ENCODE measurements around the gene RPL13A. TPM values are rescaled to one million over a fixed set of nuclear protein-coding genes. Genes with fewer than 3 reads are reported as not detected.

The RPL13A gene
- total and polyA plus RNA-seq, 2 of the 13 experiments (the other 11 are each of a cell fraction or from before 2014, with no cell fraction given), result 2,601 to 3,407 TPM

GRCh38 chr19:49453013-49453756 is 34.2 kb upstream of the RPL13A start, which contains the start of gene ALDH16A1 (continued):
- TF ChIP-seq SIX1 (CRISPR knock-in tag; IDR thresholded peaks at IDR 0.05; ENCODE audit: borderline replicate concordance) (no peak), ZBTB38 (CRISPR knock-in tag; IDR thresholded peaks at IDR 0.05) (no peak; the same call in 1 of the 2 replicates), NFIB (CRISPR knock-in tag; IDR thresholded peaks at IDR 0.05; ENCODE audit: borderline replicate concordance) (no peak), ZFY (CRISPR knock-in tag; IDR thresholded peaks at IDR 0.05) (peak; percentile 94), RERE (CRISPR knock-in tag; IDR thresholded peaks at IDR 0.05; ENCODE audit: low read depth) (0 out of 2 replicates have a peak, but pooled peaks have one; percentile 10), ZSCAN29 (CRISPR knock-in tag; conservative IDR thresholded peaks at IDR 0.05) (no peak; the same call in 1 of the 2 replicates), XRCC5 (optimal IDR thresholded peaks at IDR 0.05; ENCODE audit: low read length) (peak; percentile 33), MAFK (conservative IDR thresholded peaks at IDR 0.05 in 1 of 2, IDR thresholded peaks at IDR 0.05 in 1 of 2; ENCODE audit: low read length in 2 of 2) (no peak), MED13 (CRISPR knock-in tag; IDR thresholded peaks at IDR 0.05) (no peak), CSRNP2 (CRISPR knock-in tag; conservative IDR thresholded peaks at IDR 0.05; ENCODE audit: low read depth) (no peak), ZNF639 (CRISPR knock-in tag; conservative IDR thresholded peaks at IDR 0.05) (peak; percentile 67; the same call in 1 of the 2 replicates), SALL1 (CRISPR knock-in tag; IDR thresholded peaks at IDR 0.05) (peak; percentile 62; the same call in 1 of the 2 replicates), HDAC1 (CRISPR knock-in tag; IDR thresholded peaks at IDR 0.05) (no peak), MAX (IDR thresholded peaks at IDR 0.05) (peak; percentile 90), ZNF547 (CRISPR knock-in tag; IDR thresholded peaks at IDR 0.05) (no peak), NCOA1 (CRISPR knock-in tag; IDR thresholded peaks at IDR 0.05) (no peak), ELK4 (CRISPR knock-in tag; IDR thresholded peaks at IDR 0.05; ENCODE audit: borderline replicate concordance) (no peak), ZNF644 (CRISPR knock-in tag; IDR thresholded peaks at IDR 0.05; ENCODE audit: low read depth) (no peak), RARA (CRISPR knock-in tag; IDR thresholded peaks at IDR 0.05) (no peak), JDP2 (CRISPR knock-in tag; IDR thresholded peaks at IDR 0.05; ENCODE audit: borderline replicate concordance) (no peak), ZNF253 (CRISPR knock-in tag; IDR thresholded peaks at IDR 0.05; ENCODE audit: borderline replicate concordance) (no peak)

Measured in HepG2 (cell line).